Uterus (tissue), 4 donors: ENCODE measurements around the gene FHIP1B. TPM values are rescaled to one million over a fixed set of nuclear protein-coding genes. Genes with fewer than 3 reads are reported as not detected.

ENCODE experiments used
- DNase-seq, 2 donors: peaks; one replicate each; pipeline ENCODE4 v3.0.0-alpha.2; 2019 to 2020
- H3K27ac ChIP-seq, 2 donors: fragments of 200-600 bp; sonication (generic); 1 replicate in 1 of 2; 2 replicates in 1 of 2; pipeline ENCODE4 v1.5.1; 2016 to 2018
- H3K27me3 ChIP-seq, 2 donors: fragments of 200-600 bp; sonication (generic); one replicate each; pipeline ENCODE4 v1.5.1; 2018 to 2019; ENCODE audit warnings: control low read depth in 1 of 2
- H3K36me3 ChIP-seq, 2 donors: fragments of 200-600 bp; sonication (generic); one replicate each; pipeline ENCODE4 v1.5.1; 2019; ENCODE audit warnings: control low read depth in 1 of 2
- H3K4me1 ChIP-seq, 2 donors: fragments of 200-600 bp; sonication (generic); one replicate each; pipeline ENCODE4 v1.5.1; 2018 to 2019; ENCODE audit warnings: control low read depth in 1 of 2
- H3K4me3 ChIP-seq, 2 donors: fragments of 200-600 bp; sonication (generic); 1 replicate in 1 of 2; 2 replicates in 1 of 2; pipeline ENCODE4 v1.5.1; 2018 to 2019; ENCODE audit warnings: mild to moderate bottlenecking in 1 of 2
- H3K9me3 ChIP-seq, 2 donors: fragments of 200-600 bp; sonication (generic); one replicate each; pipeline ENCODE4 v1.5.1; 2019; ENCODE audit warnings: control low read depth in 1 of 2
- CTCF ChIP-seq, 4 experiments: fragments of 200-600 bp in 2 of 4; fragments of 450-650 bp in 2 of 4; sonication (generic) in 2 of 4; IDR thresholded peaks; one replicate each; pipeline ENCODE4 v1.5.1; 2016 to 2019; ENCODE audit warnings: antibody characterized with exemption in 4 of 4, mild to moderate bottlenecking in 2 of 4, moderate library complexity in 1 of 4
- POLR2A ChIP-seq, 2 donors: fragments of 450-650 bp; IDR thresholded peaks; one replicate each; pipeline ENCODE4 v1.6.1; 2016; ENCODE audit warnings: antibody characterized with exemption in 2 of 2, mild to moderate bottlenecking in 1 of 2, moderate library complexity in 1 of 2
- intact Hi-C: fragments of 100-400 bp; cut with DNase I; formaldehyde crosslinking; loops from one replicate; pipeline ENCODE4 v1.15.1; 2023; ENCODE audit warnings: low total_unique reads
- total RNA-seq, 4 donors: library from RNA; depleted of rRNA in 3 of 4; stranded (reverse); fragments of >200 nt in 3 of 4; gene quantifications; one replicate each; pipeline versions ENCODE4 v1.1.0 to v1.2.4, GENCODE V29; 2014 to 2023
- donor health status: DM: yes; HTN: yes; CAD: no.

Gene FHIP1B
- total RNA-seq, 4 donors from 2014 or later: 15.4 to 39.8 (median 30.7) TPM

GRCh38 chr11:6205366-6205765 is 29.1 kb downstream of the FHIP1B start, which contains the start of gene C11orf42:
Gene C11orf42 (plus strand): TSS chr11:6205557. CDS start chr11:6205616, 59 bp downstream.
- Histone ChIP-seq H3K36me3 (no peaks in the 10 kb centered on the region), H3K27ac (no peak within 1 kb of the TSS), H3K9me3 (no peaks in the 10 kb centered on the region), H3K27me3 (no peaks in the 10 kb centered on the region), H3K4me3 (no peak within 1 kb of the TSS), H3K4me1 (no peaks in the 10 kb centered on the region)
- DNase-seq: no peak
- intact Hi-C loops: no loop called here
- no peak for TF ChIP-seq CTCF (IDR thresholded peaks at IDR 0.05)

GRCh38 chr11:6204706-6205105 is 29.7 kb downstream of the FHIP1B start:
- DNase-seq: no peak
- intact Hi-C loops: no loop called here

GRCh38 chr11:6203327-6203726 is 31.1 kb downstream of the FHIP1B start:
- Histone ChIP-seq H3K4me3 (no peak overlapping the region), H3K36me3 (no peaks in the 10 kb centered on the region), H3K27ac (no peak overlapping the region), H3K4me1 (no peaks in the 10 kb centered on the region), H3K9me3 (no peaks in the 10 kb centered on the region), H3K27me3 (no peaks in the 10 kb centered on the region)
- intact Hi-C loops: no loop called here
- DNase-seq: no peak
- no peak for TF ChIP-seq POLR2A (IDR thresholded peaks at IDR 0.05)
- TF ChIP-seq CTCF (IDR thresholded peaks at IDR 0.05): no peak

More at GRCh38 chr11:6204706-6205105, 29.7 kb downstream of the FHIP1B start:
- no peaks in the 10 kb centered on the region for H3K4me1 ChIP-seq
- no peak overlapping the region for H3K4me3 ChIP-seq
- no peaks in the 10 kb centered on the region for H3K9me3 ChIP-seq
- TF ChIP-seq POLR2A (IDR thresholded peaks at IDR 0.05): no peak
- TF ChIP-seq CTCF (IDR thresholded peaks at IDR 0.05): no peak
- H3K27ac ChIP-seq: no peak overlapping the region
- H3K36me3 ChIP-seq: no peaks in the 10 kb centered on the region
- H3K27me3 ChIP-seq: no peaks in the 10 kb centered on the region

- intact Hi-C loops: no loop called here
- H3K27me3 ChIP-seq: no peaks in the 10 kb centered on the region
- H3K27ac ChIP-seq: no peak overlapping the region
- no peaks in the 10 kb centered on the region for H3K36me3 ChIP-seq
- TF ChIP-seq POLR2A (IDR thresholded peaks at IDR 0.05): no peak
- no peak for TF ChIP-seq CTCF (IDR thresholded peaks at IDR 0.05)
- H3K4me1 ChIP-seq: no peaks in the 10 kb centered on the region
- no peak for DNase-seq
- H3K9me3 ChIP-seq: no peaks in the 10 kb centered on the region
- no peak overlapping the region for H3K4me3 ChIP-seq
These were observed 32.4 kb downstream of the FHIP1B start for GRCh38 chr11:6202041-6202440.

- TF ChIP-seq CTCF (IDR thresholded peaks at IDR 0.05): no peak
- TF ChIP-seq POLR2A (IDR thresholded peaks at IDR 0.05): no peak
- Histone ChIP-seq H3K36me3 (no peaks in the 10 kb centered on the region), H3K4me3 (no peak overlapping the region), H3K9me3 (no peaks in the 10 kb centered on the region), H3K27me3 (no peaks in the 10 kb centered on the region), H3K4me1 (no peaks in the 10 kb centered on the region), H3K27ac (no peak overlapping the region)
- intact Hi-C loops: no loop called here
- no peak for DNase-seq
These were observed 33.0 kb downstream of the FHIP1B start for GRCh38 chr11:6201481-6201880.
